ENCODE results near the gene STOML1.

- TF ChIP-seq, protein P1, sequence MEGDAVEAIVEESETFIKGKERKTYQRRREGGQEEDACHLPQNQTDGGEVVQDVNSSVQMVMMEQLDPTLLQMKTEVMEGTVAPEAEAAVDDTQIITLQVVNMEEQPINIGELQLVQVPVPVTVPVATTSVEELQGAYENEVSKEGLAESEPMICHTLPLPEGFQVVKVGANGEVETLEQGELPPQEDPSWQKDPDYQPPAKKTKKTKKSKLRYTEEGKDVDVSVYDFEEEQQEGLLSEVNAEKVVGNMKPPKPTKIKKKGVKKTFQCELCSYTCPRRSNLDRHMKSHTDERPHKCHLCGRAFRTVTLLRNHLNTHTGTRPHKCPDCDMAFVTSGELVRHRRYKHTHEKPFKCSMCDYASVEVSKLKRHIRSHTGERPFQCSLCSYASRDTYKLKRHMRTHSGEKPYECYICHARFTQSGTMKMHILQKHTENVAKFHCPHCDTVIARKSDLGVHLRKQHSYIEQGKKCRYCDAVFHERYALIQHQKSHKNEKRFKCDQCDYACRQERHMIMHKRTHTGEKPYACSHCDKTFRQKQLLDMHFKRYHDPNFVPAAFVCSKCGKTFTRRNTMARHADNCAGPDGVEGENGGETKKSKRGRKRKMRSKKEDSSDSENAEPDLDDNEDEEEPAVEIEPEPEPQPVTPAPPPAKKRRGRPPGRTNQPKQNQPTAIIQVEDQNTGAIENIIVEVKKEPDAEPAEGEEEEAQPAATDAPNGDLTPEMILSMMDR (IDR thresholded peaks at IDR 0.05), result no peak
- no peak for TF ChIP-seq POLR2A (IDR thresholded peaks at IDR 0.05)
Measured at GRCh38 chr15:73946046-73946721, 45.9 kb downstream of the STOML1 start.
